HepG2 (cell line): ENCODE results near the gene ARL10. TPM values are rescaled to one million over a fixed set of nuclear protein-coding genes. Genes with fewer than 3 reads are reported as not detected.

Source experiments
- ATAC-seq: fragments of 200-7000 bp; cut with Tn5 transposase; 3 replicates; pipeline ENCODE4 v1.9.1; 2020; ENCODE audit warnings: mild to moderate bottlenecking, moderate library complexity
- BruUV-seq: library from RNA; stranded (reverse); fragments of 400-500 nt; replicated peaks from 2 replicates; lab custom pipeline; 2021; lab: Mats Ljungman, UMichigan
- CTCF ChIA-PET: fragments of 300-600 bp; formaldehyde crosslinking; extraction: SDS; loops from one replicate; lab custom pipeline; 2021; ENCODE audit warnings: low total read pairs, inconsistent platforms, low intra/inter-chr PET ratio; lab: Yijun Ruan, JAX
- POLR2A ChIA-PET: fragments of 350-600 bp; sonication (Branson Sonifier 250); formaldehyde crosslinking; loops from one replicate; lab custom pipeline; 2020; ENCODE audit warnings: antibody characterized with exemption, inconsistent platforms; lab: Yijun Ruan, JAX
- DNase-seq: peaks from one replicate; pipeline ENCODE4 v3.0.0-alpha.2; 2015; ENCODE audit warnings: low spot score
- FAIRE-seq: peaks from 3 replicates; lab custom pipeline; 2011; peaks lifted over from hg19 to GRCh38; lab: Jason Lieb, UNC
- H2AFZ ChIP-seq: one replicate; pipeline ENCODE4 v1.6.1; 2011; ENCODE audit warnings: low read length, inconsistent platforms
- H3K27ac ChIP-seq: fragments of 300-600 bp; 3 replicates; pipeline ENCODE4 v1.8.0; 2011; ENCODE audit warnings: mixed run types, mild to moderate bottlenecking, mixed read lengths, low read length, inconsistent platforms; ENCODE audit not compliant: insufficient read depth; ENCODE audit errors: extremely low read length
- H3K27me3 ChIP-seq, 2 experiments: fragments of 200-600 bp in 1 of 2; 2 replicates in 1 of 2; 3 replicates in 1 of 2; pipeline versions ENCODE4 v1.6.0 to v1.8.0; 2011; ENCODE audit warnings: low read length in 2 of 2, mild to moderate bottlenecking in 2 of 2, moderate library complexity in 2 of 2, inconsistent platforms in 1 of 2; ENCODE audit not compliant: insufficient read depth in 2 of 2, control insufficient read depth in 1 of 2
- H3K36me3 ChIP-seq, 2 experiments: fragments of 200-600 bp in 1 of 2; replicated peaks in 1 of 2; 2 replicates in 1 of 2; 3 replicates in 1 of 2; pipeline versions ENCODE4 v1.5.1 to v1.8.0; 2011; ENCODE audit warnings: low read length in 2 of 2, inconsistent platforms in 1 of 2; ENCODE audit not compliant: insufficient read depth in 2 of 2, control insufficient read depth in 1 of 2
- H3K4me1 ChIP-seq: 2 replicates; pipeline ENCODE4 v1.5.1; 2012; ENCODE audit warnings: low read length, inconsistent platforms; ENCODE audit not compliant: insufficient read depth
- H3K4me2 ChIP-seq: 2 replicates; pipeline ENCODE4 v1.6.0; 2011; ENCODE audit warnings: low read depth, low read length, inconsistent platforms
- H3K4me3 ChIP-seq, 3 experiments: fragments of 200-600 bp in 1 of 3; sonication (generic), shearing (Covaris generic) in 1 of 3; replicated peaks in 1 of 3; 2 replicates each; pipeline ENCODE4 v1.5.1; 2011 to 2016; ENCODE audit warnings: low read length in 3 of 3, inconsistent platforms in 2 of 3, low read depth in 2 of 3, mild to moderate bottlenecking in 2 of 3, control low read depth in 1 of 3, mixed read lengths in 1 of 3; ENCODE audit not compliant: insufficient read depth in 1 of 3
- H3K79me2 ChIP-seq: one replicate; pipeline ENCODE4 v1.6.1; 2011; ENCODE audit warnings: low read length, inconsistent platforms; ENCODE audit not compliant: insufficient read depth
- H3K9ac ChIP-seq: 2 replicates; pipeline ENCODE4 v1.6.0; 2011; ENCODE audit warnings: mild to moderate bottlenecking, low read depth, low read length, inconsistent platforms; ENCODE audit not compliant: insufficient read depth
- H3K9me3 ChIP-seq: 2 replicates; pipeline ENCODE4 v1.5.1; 2012; ENCODE audit warnings: mild to moderate bottlenecking, low read length
- H4K20me1 ChIP-seq: 2 replicates; pipeline ENCODE4 v1.6.0; 2011; ENCODE audit warnings: inconsistent platforms, mild to moderate bottlenecking, low read length, moderate library complexity; ENCODE audit not compliant: insufficient read depth
- ATF3 ChIP-seq: sonication (generic); formaldehyde crosslinking; IDR thresholded peaks from 2 replicates; pipeline ENCODE4 v1.4.0; 2020; ENCODE audit warnings: missing genetic modification reagents
- CBFB ChIP-seq: sonication (generic); formaldehyde crosslinking; IDR thresholded peaks from 2 replicates; pipeline ENCODE4 v1.4.0; 2020; ENCODE audit warnings: missing genetic modification reagents
- EP300 ChIP-seq, 3 experiments: sonication (generic) in 1 of 3; formaldehyde crosslinking in 1 of 3; IDR thresholded peaks; 2 replicates each; pipeline versions ENCODE4 v1.5.1 to v1.6.1; 2011 to 2020; ENCODE audit warnings: low read depth in 2 of 3, low read length in 2 of 3, borderline replicate concordance in 1 of 3, improper control_type of control experiment in 1 of 3, mild to moderate bottlenecking in 1 of 3, missing genetic modification reagents in 1 of 3, moderate library complexity in 1 of 3
- KDM2A ChIP-seq: sonication (generic); formaldehyde crosslinking; IDR thresholded peaks from 2 replicates; pipeline ENCODE4 v1.4.0; 2020; ENCODE audit warnings: low read depth, missing genetic modification reagents, borderline replicate concordance
- POGZ ChIP-seq: sonication (generic); formaldehyde crosslinking; IDR thresholded peaks from 2 replicates; pipeline ENCODE4 v1.4.0; 2020; ENCODE audit warnings: mild to moderate bottlenecking, missing genetic modification reagents
- SALL2 ChIP-seq: sonication (generic); formaldehyde crosslinking; IDR thresholded peaks from 2 replicates; pipeline ENCODE4 v1.8.1; 2023; ENCODE audit warnings: mild to moderate bottlenecking, missing genetic modification reagents, inconsistent platforms
- SIN3A ChIP-seq: IDR thresholded peaks from 2 replicates; pipeline ENCODE4 v1.6.1; 2011; ENCODE audit warnings: low read depth, mild to moderate bottlenecking, control low read depth, low read length, borderline replicate concordance
- SP5 ChIP-seq: IDR thresholded peaks from 2 replicates; pipeline ENCODE4 v1.6.1; 2016; ENCODE audit warnings: low read depth, borderline replicate concordance
- ZSCAN22 ChIP-seq: sonication (generic); formaldehyde crosslinking; IDR thresholded peaks from 2 replicates; pipeline ENCODE4 v1.4.0; 2020; ENCODE audit warnings: mild to moderate bottlenecking, missing genetic modification reagents
- WGBS: methylation state at CpG from one replicate; pipeline ENCODE4 v1.1.6; 2017; ENCODE audit warnings: low lambda C conversion rate; 5-methylcytosine and 5-hydroxymethylcytosine counted together
- in situ Hi-C: cut with HindIII; loops from 2 replicates; pipeline ENCODE4 v1.10.0; 2017; ENCODE audit warnings: low pct_unique_long_range_greater_than_20kb; ENCODE audit not compliant: extremely low pct_ligation_motif_present
- intact Hi-C: fragments of 100-400 bp; cut with micrococcal nuclease; formaldehyde crosslinking; loops from one replicate; pipeline ENCODE4 v1.10.0; 2022; ENCODE audit not compliant: unreplicated experiment
- polyA plus RNA-seq, 8 experiments: library from polyadenylated mRNA; depleted of rRNA in 3 of 8; stranded (reverse) in 7 of 8; unstranded in 1 of 8; fragments of >200 nt; fragmentation: Illumina TruSeq in 4 of 8; extraction: Trizol in 4 of 8; gene quantifications; 2 replicates each; pipeline versions ENCODE4 v1.2.1 to v1.2.3, GENCODE V29; 2011 to 2016; ENCODE audit warnings: low read depth in 4 of 8, missing spikeins in 1 of 8, mixed read lengths in 1 of 8; ENCODE audit not compliant: insufficient read depth in 1 of 8
- total RNA-seq, 5 experiments: library from RNA; depleted of rRNA; stranded (reverse); fragments of >200 nt; fragmentation: Illumina TruSeq; extraction: Trizol; gene quantifications; 2 replicates each; pipeline ENCODE4 v1.2.3, GENCODE V29; 2016; ENCODE audit warnings: low read depth in 1 of 5
- TF ChIP-seq, protein P1 (sequence below): sonication (generic); formaldehyde crosslinking; IDR thresholded peaks from 2 replicates; pipeline ENCODE4 v1.9.0; 2022; ENCODE audit warnings: missing genetic modification reagents, mild to moderate bottlenecking, borderline replicate concordance

The ARL10 gene
- total and polyA plus RNA-seq, 2 of the 13 experiments (the other 11 are each of a cell fraction or from before 2014, with no cell fraction given), result 0.18 to 0.50 TPM

- intact Hi-C loops (no loop called here), in situ Hi-C loops (no loop called here)
- ChIA-PET POLR2A (no interaction called here), CTCF (no interaction called here)
- Histone ChIP-seq H3K9me3 (no peaks in the 10 kb centered on the region), H2AFZ (no peak overlapping the region), H3K4me2 (no peak overlapping the region), H3K79me2 (peaks cover 42% of the 10 kb centered on the region), H3K4me1 (peaks cover 26% of the 10 kb centered on the region), H3K27ac (no peak overlapping the region), H3K27me3 (no peaks in the 10 kb centered on the region; a peak in 1 of 5 replicates), H3K9ac (no peak overlapping the region), H3K36me3 (peaks cover 18 to 55% of the 10 kb centered on the region in 2 experiments), H3K4me3 (no peak overlapping the region), H4K20me1 (peaks cover 11% of the 10 kb centered on the region; the same call in 1 of the 2 replicates)
- 98% methylated on average over 12 of the region's 12 CpGs for WGBS
- no peak for ATAC-seq
- FAIRE-seq, result no peak
- no peak for DNase-seq
- TF ChIP-seq ATF3, result no peak
- TF ChIP-seq, protein P1, sequence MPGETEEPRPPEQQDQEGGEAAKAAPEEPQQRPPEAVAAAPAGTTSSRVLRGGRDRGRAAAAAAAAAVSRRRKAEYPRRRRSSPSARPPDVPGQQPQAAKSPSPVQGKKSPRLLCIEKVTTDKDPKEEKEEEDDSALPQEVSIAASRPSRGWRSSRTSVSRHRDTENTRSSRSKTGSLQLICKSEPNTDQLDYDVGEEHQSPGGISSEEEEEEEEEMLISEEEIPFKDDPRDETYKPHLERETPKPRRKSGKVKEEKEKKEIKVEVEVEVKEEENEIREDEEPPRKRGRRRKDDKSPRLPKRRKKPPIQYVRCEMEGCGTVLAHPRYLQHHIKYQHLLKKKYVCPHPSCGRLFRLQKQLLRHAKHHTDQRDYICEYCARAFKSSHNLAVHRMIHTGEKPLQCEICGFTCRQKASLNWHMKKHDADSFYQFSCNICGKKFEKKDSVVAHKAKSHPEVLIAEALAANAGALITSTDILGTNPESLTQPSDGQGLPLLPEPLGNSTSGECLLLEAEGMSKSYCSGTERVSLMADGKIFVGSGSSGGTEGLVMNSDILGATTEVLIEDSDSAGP (CRISPR knock-in tag), result no peak
- no peak for TF ChIP-seq SIN3A
- TF ChIP-seq SP5, result no peak
- no peak for TF ChIP-seq ZSCAN22 (CRISPR knock-in tag)
- no peak for TF ChIP-seq EP300 (IDR thresholded peaks at IDR 0.05; ENCODE audit: low read depth in 2 of 2, low read length in 2 of 2)
- no peak for TF ChIP-seq EP300 (CRISPR knock-in tag; IDR thresholded peaks at IDR 0.05; ENCODE audit: borderline replicate concordance)
- TF ChIP-seq CBFB (CRISPR knock-in tag), result no peak
- TF ChIP-seq SALL2 (CRISPR knock-in tag), result no peak
- no peak for TF ChIP-seq KDM2A (CRISPR knock-in tag)
- no peak for TF ChIP-seq POGZ (CRISPR knock-in tag)
- no TSS peak for BruUV-seq
These were observed 19.7 kb downstream of the ARL10 start for GRCh38 chr5:176384991-176385390.
